Fibroblast of mammary gland (primary cell): ENCODE data around the gene CHRNA4.

Experiments used
- DNase-seq: peaks from one replicate; pipeline ENCODE4 v3.0.0-alpha.2; 2010; ENCODE audit warnings: low read depth
- H3K4me3 ChIP-seq: 2 replicates; pipeline ENCODE4 v1.5.1; 2011; ENCODE audit warnings: low read depth, mild to moderate bottlenecking, low read length, moderate library complexity; ENCODE audit not compliant: control insufficient read depth
- TF ChIP-seq, protein P1 (sequence below): conservative IDR thresholded peaks from 2 replicates; pipeline ENCODE4 v1.5.1; 2011; ENCODE audit warnings: low read depth, low read length, inconsistent platforms; ENCODE audit not compliant: control insufficient read depth, insufficient read depth

The CHRNA4 gene

DNA sequence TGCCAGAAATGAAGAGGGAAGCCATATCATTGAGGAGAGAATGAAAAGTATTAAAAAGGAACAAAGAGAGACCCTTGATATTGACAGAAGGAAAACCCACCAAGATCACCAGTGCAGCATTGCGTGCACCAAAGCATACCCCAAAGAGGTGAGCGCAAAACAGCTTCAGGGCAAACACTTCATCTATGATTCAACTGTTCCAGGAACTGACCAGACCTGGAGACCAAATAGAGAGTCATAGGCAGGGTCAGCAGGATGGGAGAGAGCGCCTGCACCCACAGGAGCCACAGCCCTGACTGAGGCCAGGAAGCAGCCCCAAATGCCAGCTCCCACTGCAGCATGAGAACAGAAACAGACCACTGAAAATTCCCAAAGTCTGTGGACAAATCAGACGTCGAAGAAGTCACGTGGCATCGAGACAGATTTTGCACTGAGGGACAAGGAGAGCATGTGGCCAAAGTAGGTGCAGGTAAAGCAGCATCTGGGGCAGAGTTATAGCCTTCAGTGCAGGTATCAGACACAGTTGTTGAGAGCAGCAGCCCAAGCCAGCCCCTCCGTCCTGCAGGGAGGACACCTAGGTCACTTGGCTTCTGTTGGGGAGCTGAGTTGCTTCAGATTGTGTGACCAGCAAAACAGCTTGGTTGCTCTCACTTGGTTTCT is 29.3 kb downstream of the CHRNA4 start:
- TF ChIP-seq, protein P1, sequence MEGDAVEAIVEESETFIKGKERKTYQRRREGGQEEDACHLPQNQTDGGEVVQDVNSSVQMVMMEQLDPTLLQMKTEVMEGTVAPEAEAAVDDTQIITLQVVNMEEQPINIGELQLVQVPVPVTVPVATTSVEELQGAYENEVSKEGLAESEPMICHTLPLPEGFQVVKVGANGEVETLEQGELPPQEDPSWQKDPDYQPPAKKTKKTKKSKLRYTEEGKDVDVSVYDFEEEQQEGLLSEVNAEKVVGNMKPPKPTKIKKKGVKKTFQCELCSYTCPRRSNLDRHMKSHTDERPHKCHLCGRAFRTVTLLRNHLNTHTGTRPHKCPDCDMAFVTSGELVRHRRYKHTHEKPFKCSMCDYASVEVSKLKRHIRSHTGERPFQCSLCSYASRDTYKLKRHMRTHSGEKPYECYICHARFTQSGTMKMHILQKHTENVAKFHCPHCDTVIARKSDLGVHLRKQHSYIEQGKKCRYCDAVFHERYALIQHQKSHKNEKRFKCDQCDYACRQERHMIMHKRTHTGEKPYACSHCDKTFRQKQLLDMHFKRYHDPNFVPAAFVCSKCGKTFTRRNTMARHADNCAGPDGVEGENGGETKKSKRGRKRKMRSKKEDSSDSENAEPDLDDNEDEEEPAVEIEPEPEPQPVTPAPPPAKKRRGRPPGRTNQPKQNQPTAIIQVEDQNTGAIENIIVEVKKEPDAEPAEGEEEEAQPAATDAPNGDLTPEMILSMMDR = no peak
- DNase-seq = no peak

DNA sequence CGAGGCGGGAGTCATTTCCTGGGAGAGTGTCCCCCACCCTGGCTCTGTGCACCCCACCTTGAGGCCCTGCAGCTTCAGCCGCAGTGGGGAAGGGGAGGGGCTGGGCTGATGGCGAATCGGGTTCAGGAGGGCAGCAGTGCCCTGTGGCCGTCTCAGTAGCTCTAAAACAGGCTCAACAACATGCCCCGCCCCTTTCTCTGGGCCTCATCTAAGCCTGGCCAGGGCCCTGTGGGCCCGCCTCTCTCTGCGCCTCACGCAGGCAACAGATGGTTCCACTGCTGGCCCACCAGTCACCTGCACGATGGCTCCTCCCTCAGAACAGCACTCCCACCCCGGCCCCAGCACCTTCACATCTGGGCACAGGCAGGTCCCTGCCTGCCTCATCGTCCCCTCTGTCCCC is 30.2 kb downstream of the CHRNA4 start:
- DNase-seq = no peak
- TF ChIP-seq, protein P1 = no peak
- no peak overlapping the region for H3K4me3 ChIP-seq

More for the DNA sequence above, 29.3 kb downstream of the CHRNA4 start:
- no peak overlapping the region for H3K4me3 ChIP-seq

DNA sequence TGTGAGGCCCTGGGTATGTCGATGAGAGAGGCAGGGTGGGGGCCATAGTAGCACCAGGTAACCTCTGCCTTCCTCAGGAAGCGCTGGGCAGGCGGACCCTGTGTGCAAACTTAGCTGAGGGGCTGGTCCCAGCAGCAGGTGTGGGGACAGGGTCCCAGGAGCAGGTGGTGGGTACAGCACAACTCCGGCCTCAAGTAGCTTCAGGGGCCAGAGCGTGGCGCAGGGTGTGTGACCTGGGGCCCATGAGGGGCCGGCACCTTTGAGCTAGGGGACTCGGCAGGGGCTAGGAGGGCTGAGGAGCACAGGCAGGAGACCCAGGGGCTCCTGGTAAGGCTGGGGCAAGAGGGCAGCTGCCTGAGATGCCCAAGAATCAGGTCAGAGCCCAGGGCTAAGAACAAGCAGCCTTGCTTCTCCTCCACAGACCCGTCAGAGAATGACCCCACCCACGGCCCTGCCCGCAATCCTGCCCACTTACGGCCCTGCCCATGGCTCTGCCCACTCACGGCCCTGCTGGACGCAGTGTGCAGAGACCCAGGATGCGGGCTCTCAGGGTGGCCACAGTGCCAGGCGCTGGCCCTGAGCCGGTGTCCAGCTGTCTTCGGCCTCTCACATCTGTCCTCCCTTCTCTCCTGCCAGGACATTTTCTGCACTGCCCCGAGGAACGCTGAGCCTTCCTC is 30.9 kb downstream of the CHRNA4 start:
- no peak for DNase-seq
- TF ChIP-seq, protein P1 = no peak
- no peak overlapping the region for H3K4me3 ChIP-seq

DNA sequence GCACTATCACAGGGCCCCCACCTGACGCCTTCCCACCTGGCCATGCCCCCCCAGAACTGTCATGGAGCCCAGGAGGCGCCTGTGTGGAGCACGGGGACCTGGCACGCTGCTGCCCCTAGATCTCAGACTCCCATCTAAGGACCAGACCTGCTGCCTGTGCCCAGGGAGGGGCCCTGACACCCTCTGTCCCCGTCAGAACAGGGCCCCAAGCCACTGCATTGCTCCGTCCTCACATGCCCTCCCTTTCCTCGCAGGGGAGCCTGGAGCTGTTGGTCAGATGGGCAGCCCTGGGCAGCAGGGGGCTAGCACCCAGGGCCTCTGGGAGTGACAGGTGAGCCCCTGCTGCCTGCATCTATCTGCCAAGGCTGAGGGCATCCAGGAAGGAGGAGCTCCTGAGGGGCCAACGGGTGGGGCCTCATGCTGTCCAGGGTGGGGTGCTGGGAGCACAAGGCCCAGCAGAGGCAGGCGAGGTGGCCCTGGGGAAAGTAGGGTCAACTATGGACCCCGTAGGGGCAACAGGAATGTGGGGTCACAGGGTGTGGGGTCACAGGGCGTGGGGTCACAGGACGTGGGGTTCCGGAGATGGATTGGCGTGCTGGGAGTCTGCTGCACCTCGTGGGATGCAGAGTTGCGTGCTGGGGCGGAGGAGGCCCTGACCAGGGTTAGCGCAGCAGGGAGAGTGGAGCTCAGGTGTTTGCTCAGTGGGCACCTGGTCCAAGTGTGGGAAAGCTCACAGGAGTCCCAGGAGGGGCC is 31.6 kb downstream of the CHRNA4 start:
- no peak overlapping the region for H3K4me3 ChIP-seq
- TF ChIP-seq, protein P1 = no peak
- no peak for DNase-seq

DNA sequence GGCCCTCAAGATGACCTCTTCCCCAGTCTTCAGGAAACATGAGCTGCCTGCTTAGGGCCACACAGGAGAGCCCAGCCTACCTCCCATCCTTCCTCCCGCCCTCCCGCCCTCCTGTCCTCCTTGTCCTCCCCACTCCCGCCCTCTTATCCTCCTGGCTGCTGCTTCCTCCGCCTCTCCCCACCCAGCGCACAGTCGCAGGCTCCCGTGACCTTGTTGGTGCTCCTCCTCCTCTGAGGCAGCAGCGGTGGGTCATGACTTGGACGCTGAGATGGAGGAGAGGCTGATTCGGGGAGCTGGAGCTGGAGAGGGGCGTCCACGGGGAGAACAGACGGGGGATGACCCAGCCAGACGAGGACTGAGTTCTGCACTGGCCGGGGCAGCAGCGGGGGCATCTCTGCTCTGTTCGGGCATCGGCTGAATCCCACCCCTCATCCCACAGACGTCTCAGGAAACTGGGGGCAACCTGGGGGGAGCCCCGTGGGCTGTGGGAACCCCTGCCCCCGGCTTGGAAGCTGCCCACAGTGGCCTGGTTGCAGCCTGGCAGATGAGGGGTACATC is 32.4 kb downstream of the CHRNA4 start:
- DNase-seq = no peak
- H3K4me3 ChIP-seq = no peak overlapping the region
- TF ChIP-seq, protein P1 = no peak

DNA sequence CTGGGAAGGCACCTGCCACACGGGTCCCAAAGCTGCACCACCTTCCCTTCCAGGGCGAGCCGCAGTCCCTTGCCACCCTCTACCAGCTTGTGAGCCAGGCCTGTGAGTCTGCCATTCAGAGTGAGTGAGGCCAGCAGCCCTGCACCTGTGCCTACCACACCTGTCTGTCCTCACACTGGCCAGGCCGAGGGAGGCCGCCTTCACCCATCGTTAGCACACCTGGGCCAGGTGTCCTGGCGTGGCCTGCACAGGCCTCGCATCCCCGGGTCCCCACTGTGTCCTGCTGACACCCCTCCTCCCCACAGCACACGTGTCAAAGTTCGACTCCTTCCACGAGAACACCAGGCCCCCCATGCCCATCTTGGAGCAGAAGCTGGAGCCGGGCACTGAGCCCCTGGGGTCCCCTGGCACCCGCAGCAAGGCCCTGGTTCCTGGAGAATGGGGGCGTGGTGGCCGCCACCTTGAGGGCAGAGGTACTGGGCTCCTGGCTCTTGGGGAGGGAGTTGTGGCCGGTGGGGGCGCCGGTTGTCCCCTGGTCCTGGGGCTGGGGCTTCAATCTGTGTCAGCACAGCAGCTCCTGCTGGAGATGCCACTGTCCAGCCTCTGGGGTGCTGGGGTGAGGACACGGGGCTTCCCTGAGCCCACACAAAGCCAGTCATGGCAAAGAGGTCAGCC is 33.0 kb downstream of the CHRNA4 start:
- TF ChIP-seq, protein P1 = no peak
- no peak overlapping the region for H3K4me3 ChIP-seq
- no peak for DNase-seq
